ENCODE measurements around the gene TSPAN5. TPM values are rescaled to one million over a fixed set of nuclear protein-coding genes. Genes with fewer than 3 reads are reported as not detected.

The TSPAN5 gene
- polyA plus RNA-seq, 1 donor (not counting 4 experiments of a cell fraction or from before 2014, with no cell fraction given) = 45.5 TPM

DNA sequence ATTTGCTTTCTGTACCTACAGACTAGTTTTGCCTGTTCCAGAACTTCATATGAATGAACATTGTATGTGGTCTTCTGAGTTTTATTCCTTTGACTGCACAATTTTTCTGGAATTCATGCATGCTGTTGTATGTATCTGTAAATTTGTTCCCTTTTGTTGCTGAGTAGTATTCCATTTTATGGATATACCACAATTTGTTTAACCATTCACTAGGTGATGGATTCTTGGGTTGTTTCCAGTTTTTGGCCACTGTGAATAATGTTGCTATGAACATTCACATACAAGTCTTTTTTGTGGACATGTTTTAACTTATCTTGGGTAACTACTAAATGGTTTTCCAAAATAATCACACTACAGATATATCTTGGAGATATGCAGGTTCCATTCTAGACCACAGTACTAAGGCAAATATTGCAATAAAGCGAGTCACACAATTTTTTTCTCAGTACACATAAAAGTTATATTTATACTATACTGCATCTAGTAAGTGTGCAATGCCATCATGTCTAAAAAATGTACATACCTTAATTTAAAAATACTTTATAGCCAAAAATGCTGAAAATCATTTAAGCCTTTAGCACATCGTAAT, 58.7 kb downstream of the TSPAN5 start:
- Histone ChIP-seq H3K79me2 (ENCODE audit: control insufficient read depth, insufficient read depth, low read length) (peaks cover 35% of the 10 kb centered on the region), H3K9ac (ENCODE audit: control insufficient read depth, extremely low read depth, insufficient read depth, low read length) (no peak overlapping the region), H3K4me2 (ENCODE audit: control insufficient read depth, extremely low read depth, insufficient read depth, low read depth, low read length) (no peak overlapping the region), H4K20me1 (ENCODE audit: control insufficient read depth, extremely low read depth, insufficient read depth, low read length) (no peaks in the 10 kb centered on the region), H3K4me1 (ENCODE audit: control insufficient read depth, extremely low read depth, insufficient read depth, low read length) (peaks cover 10% of the 10 kb centered on the region), H3K36me3 (ENCODE audit: control insufficient read depth in 2 of 2, extremely low read depth in 1 of 2, insufficient read depth in 2 of 2, low read length in 2 of 2) (no peaks in the 10 kb centered on the region), H2AFZ (ENCODE audit: control insufficient read depth, low read length) (no peak overlapping the region), H3K4me3 (ENCODE audit: control insufficient read depth in 2 of 3, extremely low read depth in 1 of 3, insufficient read depth in 2 of 3, low read depth in 1 of 3, low read length in 3 of 3) (no peak overlapping the region), H3K27ac (ENCODE audit: control insufficient read depth, insufficient read depth, low read length) (no peak overlapping the region), H3K9me1 (ENCODE audit: control insufficient read depth, extremely low read depth, insufficient read depth, low read length) (no peaks in the 10 kb centered on the region), H3K9me3 (ENCODE audit: control insufficient read depth, low read depth, low read length) (peaks cover 2% of the 10 kb centered on the region), H3K27me3 (ENCODE audit: control insufficient read depth, extremely low read depth, insufficient read depth, low read length) (no peaks in the 10 kb centered on the region)
- DNase-seq (ENCODE audit: low read depth, low spot score) = no peak
- no peak for FAIRE-seq
- TF ChIP-seq, protein P1, sequence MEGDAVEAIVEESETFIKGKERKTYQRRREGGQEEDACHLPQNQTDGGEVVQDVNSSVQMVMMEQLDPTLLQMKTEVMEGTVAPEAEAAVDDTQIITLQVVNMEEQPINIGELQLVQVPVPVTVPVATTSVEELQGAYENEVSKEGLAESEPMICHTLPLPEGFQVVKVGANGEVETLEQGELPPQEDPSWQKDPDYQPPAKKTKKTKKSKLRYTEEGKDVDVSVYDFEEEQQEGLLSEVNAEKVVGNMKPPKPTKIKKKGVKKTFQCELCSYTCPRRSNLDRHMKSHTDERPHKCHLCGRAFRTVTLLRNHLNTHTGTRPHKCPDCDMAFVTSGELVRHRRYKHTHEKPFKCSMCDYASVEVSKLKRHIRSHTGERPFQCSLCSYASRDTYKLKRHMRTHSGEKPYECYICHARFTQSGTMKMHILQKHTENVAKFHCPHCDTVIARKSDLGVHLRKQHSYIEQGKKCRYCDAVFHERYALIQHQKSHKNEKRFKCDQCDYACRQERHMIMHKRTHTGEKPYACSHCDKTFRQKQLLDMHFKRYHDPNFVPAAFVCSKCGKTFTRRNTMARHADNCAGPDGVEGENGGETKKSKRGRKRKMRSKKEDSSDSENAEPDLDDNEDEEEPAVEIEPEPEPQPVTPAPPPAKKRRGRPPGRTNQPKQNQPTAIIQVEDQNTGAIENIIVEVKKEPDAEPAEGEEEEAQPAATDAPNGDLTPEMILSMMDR (optimal IDR thresholded peaks at IDR 0.05 in 1 of 3, IDR thresholded peaks at IDR 0.05 in 1 of 3, conservative IDR thresholded peaks at IDR 0.05 in 1 of 3; ENCODE audit: extremely low read depth in 1 of 3, insufficient read depth in 2 of 3, low read length in 3 of 3) = no peak
- TF ChIP-seq EZH2 (IDR thresholded peaks at IDR 0.05; ENCODE audit: low read length) = no peak
- dilution Hi-C loops (cut with MboI; ENCODE audit: extremely low pct_ligation_motif_present, low sequenced_read_pairs) = no loop called here

DNA sequence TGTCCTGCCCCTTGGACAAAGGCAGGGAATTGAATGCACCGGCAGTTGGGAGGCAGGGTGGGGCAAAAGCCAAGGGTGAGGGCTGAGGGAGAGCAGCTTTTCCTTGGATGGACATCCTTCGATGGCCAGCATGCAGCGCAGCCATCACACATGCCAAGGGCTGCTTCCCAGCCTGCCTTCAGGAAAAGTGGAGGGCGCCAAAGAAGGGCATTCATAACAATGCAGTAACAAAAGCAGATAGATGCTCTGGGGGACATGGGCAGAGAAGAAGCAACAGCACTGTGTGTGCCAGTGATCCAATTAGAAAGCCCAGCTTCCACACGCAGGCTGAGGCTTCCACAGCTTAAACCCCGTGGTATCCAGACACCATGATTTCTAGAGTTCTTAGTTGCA, 71.5 kb downstream of the TSPAN5 start:
- Histone ChIP-seq H4K20me1 (ENCODE audit: control insufficient read depth, extremely low read depth, insufficient read depth, low read length) (no peaks in the 10 kb centered on the region), H3K79me2 (ENCODE audit: control insufficient read depth, insufficient read depth, low read length) (peaks cover 58% of the 10 kb centered on the region), H3K4me1 (ENCODE audit: control insufficient read depth, extremely low read depth, insufficient read depth, low read length) (no peaks in the 10 kb centered on the region), H3K9me1 (ENCODE audit: control insufficient read depth, extremely low read depth, insufficient read depth, low read length) (no peaks in the 10 kb centered on the region), H3K9me3 (ENCODE audit: control insufficient read depth, low read depth, low read length) (no peaks in the 10 kb centered on the region), H3K4me2 (ENCODE audit: control insufficient read depth, extremely low read depth, insufficient read depth, low read depth, low read length) (no peak overlapping the region), H3K9ac (ENCODE audit: control insufficient read depth, extremely low read depth, insufficient read depth, low read length) (no peak overlapping the region), H3K4me3 (ENCODE audit: control insufficient read depth in 2 of 3, extremely low read depth in 1 of 3, insufficient read depth in 2 of 3, low read depth in 1 of 3, low read length in 3 of 3) (no peak overlapping the region), H3K27me3 (ENCODE audit: control insufficient read depth, extremely low read depth, insufficient read depth, low read length) (no peaks in the 10 kb centered on the region), H2AFZ (ENCODE audit: control insufficient read depth, low read length) (no peak overlapping the region), H3K36me3 (ENCODE audit: control insufficient read depth in 2 of 2, extremely low read depth in 1 of 2, insufficient read depth in 2 of 2, low read length in 2 of 2) (peaks cover 0 to 3% of the 10 kb centered on the region in 2 experiments), H3K27ac (ENCODE audit: control insufficient read depth, insufficient read depth, low read length) (no peak overlapping the region)
- no peak for DNase-seq (ENCODE audit: low read depth, low spot score)
- dilution Hi-C loops (cut with MboI; ENCODE audit: extremely low pct_ligation_motif_present, low sequenced_read_pairs) = no loop called here
- TF ChIP-seq, protein P1 (optimal IDR thresholded peaks at IDR 0.05 in 1 of 3, IDR thresholded peaks at IDR 0.05 in 1 of 3, conservative IDR thresholded peaks at IDR 0.05 in 1 of 3; ENCODE audit: extremely low read depth in 1 of 3, insufficient read depth in 2 of 3, low read length in 3 of 3) = no peak
- no peak for TF ChIP-seq EZH2 (IDR thresholded peaks at IDR 0.05; ENCODE audit: low read length)
- FAIRE-seq = no peak
